Breast epithelium (tissue), 3 donors: ENCODE measurements around the gene EXOC3L4.

Experiments used
- CTCF ChIP-seq, 3 donors: fragments of 450-650 bp; IDR thresholded peaks; one replicate each; pipeline ENCODE4 v1.5.1; 2016 to 2017; ENCODE audit warnings: antibody characterized with exemption in 3 of 3, mild to moderate bottlenecking in 3 of 3, moderate library complexity in 3 of 3
- POLR2A ChIP-seq: fragments of 450-650 bp; IDR thresholded peaks from one replicate; pipeline ENCODE4 v1.6.1; 2016; ENCODE audit warnings: antibody characterized with exemption, mild to moderate bottlenecking, moderate library complexity
- POLR2AphosphoS5 ChIP-seq, 3 donors: sonication (generic); formaldehyde crosslinking; IDR thresholded peaks; one replicate each; pipeline ENCODE4 v1.6.1; 2017; ENCODE audit warnings: antibody characterized with exemption in 3 of 3

- TF ChIP-seq POLR2A = no peak
- no peak for TF ChIP-seq CTCF (IDR thresholded peaks at IDR 0.05)
- TF ChIP-seq POLR2AphosphoS5 (IDR thresholded peaks at IDR 0.05) = peak in 2 of 3 donors; percentile 37 to 69
Observed at GRCh38 chr14:103118018-103118662, 23.6 kb downstream of the EXOC3L4 start.
